Kidney epithelial cell (primary cell): ENCODE results near the gene DPH7. TPM values are rescaled to one million over a fixed set of nuclear protein-coding genes. Genes with fewer than 3 reads are reported as not detected.

Source experiments
- DNase-seq: peaks from one replicate; pipeline ENCODE4 v3.0.0-alpha.2; 2010; ENCODE audit warnings: low read depth
- H3K27me3 ChIP-seq: 2 replicates; pipeline ENCODE4 v1.6.0; 2011; ENCODE audit warnings: low read length; ENCODE audit not compliant: control insufficient read depth, insufficient read depth
- H3K36me3 ChIP-seq: 2 replicates; pipeline ENCODE4 v1.5.1; 2011; ENCODE audit warnings: low read length; ENCODE audit not compliant: control insufficient read depth, insufficient read depth
- H3K4me3 ChIP-seq: 2 replicates; pipeline ENCODE4 v1.5.1; 2011; ENCODE audit warnings: low read depth, mild to moderate bottlenecking, control low read depth, low read length
- total RNA-seq: library from RNA; depleted of rRNA; stranded (reverse); fragments of >200 nt; gene quantifications from 2 replicates; pipeline ENCODE4 v1.2.3, GENCODE V29; 2015
- TF ChIP-seq, protein P1 (sequence below): IDR thresholded peaks from 2 replicates; pipeline ENCODE4 v1.5.1; 2011; ENCODE audit warnings: mild to moderate bottlenecking, moderate library complexity, low read length, control low read depth, inconsistent platforms; ENCODE audit not compliant: insufficient read depth, poor library complexity, severe bottlenecking

Gene DPH7
- total RNA-seq, 1 donor from 2014 or later = 38.9 TPM

- no peaks in the 10 kb centered on the region for H3K36me3 ChIP-seq
- peaks cover 5% of the 10 kb centered on the region for H3K27me3 ChIP-seq
- DNase-seq = no peak
- TF ChIP-seq, protein P1, sequence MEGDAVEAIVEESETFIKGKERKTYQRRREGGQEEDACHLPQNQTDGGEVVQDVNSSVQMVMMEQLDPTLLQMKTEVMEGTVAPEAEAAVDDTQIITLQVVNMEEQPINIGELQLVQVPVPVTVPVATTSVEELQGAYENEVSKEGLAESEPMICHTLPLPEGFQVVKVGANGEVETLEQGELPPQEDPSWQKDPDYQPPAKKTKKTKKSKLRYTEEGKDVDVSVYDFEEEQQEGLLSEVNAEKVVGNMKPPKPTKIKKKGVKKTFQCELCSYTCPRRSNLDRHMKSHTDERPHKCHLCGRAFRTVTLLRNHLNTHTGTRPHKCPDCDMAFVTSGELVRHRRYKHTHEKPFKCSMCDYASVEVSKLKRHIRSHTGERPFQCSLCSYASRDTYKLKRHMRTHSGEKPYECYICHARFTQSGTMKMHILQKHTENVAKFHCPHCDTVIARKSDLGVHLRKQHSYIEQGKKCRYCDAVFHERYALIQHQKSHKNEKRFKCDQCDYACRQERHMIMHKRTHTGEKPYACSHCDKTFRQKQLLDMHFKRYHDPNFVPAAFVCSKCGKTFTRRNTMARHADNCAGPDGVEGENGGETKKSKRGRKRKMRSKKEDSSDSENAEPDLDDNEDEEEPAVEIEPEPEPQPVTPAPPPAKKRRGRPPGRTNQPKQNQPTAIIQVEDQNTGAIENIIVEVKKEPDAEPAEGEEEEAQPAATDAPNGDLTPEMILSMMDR = no peak
- peak overlapping the region; percentile 62 for H3K4me3 ChIP-seq
Measured at GRCh38 chr9:137606734-137607138, 28.0 kb upstream of the DPH7 start.

DNA sequence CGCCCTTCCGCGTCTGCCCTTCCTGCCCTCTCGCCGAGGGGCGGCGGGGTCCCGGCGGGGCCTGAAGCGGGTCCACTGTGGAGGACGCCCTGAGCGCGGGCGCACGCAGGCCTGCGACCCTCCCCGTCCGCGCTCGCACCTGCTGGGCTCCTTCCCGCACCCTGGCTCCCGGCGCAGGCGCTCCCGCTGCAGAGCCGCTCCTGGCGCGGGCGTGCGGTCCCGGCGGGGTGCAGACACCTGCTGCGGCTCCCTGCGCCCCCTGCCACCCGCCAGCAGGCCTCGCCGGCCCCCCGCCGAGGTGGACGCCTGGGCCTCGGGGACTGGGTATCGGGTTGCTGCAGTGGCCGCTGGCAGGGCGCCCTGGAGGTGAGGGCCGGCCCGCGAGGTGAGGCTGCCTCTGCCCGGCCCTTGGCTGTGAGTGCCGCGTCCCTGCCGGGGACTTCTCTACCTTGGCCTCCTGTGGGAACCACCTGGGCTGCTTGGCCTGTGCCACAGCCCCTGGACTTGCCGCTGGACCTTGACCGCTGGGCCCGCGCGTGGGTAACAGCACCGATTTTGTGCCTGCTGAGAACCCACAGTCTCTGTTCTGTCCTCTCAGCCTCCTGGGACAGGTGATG lies 27.4 kb upstream of the DPH7 start:
- peak overlapping the region; percentile 62 for H3K4me3 ChIP-seq
- H3K27me3 ChIP-seq = peaks cover 5% of the 10 kb centered on the region
- no peaks in the 10 kb centered on the region for H3K36me3 ChIP-seq
- DNase-seq = no peak
- TF ChIP-seq, protein P1 = no peak

DNA sequence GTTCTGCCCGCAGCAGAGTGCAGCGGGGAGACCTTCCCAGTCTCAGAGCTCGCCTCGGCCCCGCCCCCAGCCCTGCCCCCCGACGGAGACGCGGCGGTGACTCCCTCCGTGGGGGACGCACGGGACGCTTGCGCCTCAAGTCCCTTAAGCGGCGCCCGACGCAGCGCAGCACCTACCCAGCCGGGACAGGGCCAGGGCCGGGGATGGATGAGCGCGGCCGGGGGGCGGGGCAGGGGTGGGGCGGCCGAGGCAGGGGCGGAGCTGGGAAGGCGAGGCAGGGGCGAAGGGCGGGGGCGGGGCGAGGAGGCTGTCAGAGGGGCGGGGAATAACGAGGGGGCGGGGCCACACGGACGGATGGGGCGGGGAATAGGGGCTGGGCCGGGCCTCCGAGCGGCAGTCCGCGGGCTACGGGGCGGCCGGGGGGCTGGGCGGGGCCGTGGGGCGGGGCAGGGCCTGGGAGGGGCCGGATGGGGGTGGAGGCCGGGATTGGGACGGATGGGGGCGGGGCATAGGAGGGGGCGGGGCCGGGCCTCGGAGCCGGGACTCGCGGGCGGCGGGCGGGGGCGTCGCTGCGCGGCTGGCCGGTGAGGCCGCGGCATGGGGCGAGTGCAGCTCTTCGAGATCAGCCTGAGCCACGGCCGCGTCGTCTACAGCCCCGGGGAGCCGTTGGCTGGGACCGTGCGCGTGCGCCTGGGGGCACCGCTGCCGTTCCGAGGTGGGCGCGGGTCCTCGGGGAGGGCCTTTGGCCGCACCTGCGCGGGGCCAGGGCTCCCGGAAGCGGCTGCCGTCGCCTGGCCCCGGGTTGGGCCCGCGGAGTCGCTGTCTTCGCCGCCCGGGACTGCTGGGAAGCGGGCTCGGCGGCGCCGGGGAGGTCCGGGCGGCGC lies 26.6 kb upstream of the DPH7 start, which contains the start of gene ARRDC1:
Gene ARRDC1 (plus strand): TSS at position 566 of the 884 bp plus-strand sequence. CDS start 32 bp downstream, at position 598.
- Histone ChIP-seq H3K36me3 (no peaks in the 10 kb centered on the region), H3K4me3 (peak within 1 kb of the TSS; percentile 62), H3K27me3 (peaks cover 5% of the 10 kb centered on the region)
- TF ChIP-seq, protein P1 = no peak
- DNase-seq = peak; percentile 61

GRCh38 chr9:137604345-137605086 lies 25.8 kb upstream of the DPH7 start:
- H3K36me3 ChIP-seq = no peaks in the 10 kb centered on the region
- peak overlapping the region; percentile 56 for H3K4me3 ChIP-seq
- H3K27me3 ChIP-seq = peaks cover 5% of the 10 kb centered on the region
- no peak for DNase-seq
- TF ChIP-seq, protein P1 = no peak

DNA sequence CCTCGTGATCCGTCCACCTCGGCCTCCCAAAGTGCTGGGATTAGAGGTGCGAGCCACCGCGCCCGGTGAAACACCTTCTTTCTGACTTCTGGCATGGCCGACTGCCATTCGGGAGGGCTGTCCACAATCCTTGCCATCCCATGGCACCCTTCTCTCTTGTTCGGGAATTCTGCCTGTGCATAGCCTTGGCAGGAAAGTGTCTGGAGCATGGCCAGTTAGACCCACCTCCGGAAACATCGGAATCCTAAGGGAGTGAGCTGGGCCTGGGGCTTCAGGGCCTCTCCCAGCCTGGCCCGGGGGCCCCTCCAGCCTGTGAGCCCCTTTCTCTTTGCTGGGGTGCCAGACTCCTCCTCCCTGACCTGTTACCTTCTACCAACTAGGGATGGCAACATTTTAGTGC lies 25.2 kb upstream of the DPH7 start:
- no peak overlapping the region for H3K4me3 ChIP-seq
- TF ChIP-seq, protein P1 = no peak
- no peak for DNase-seq
- no peaks in the 10 kb centered on the region for H3K36me3 ChIP-seq
- peaks cover 5% of the 10 kb centered on the region for H3K27me3 ChIP-seq
